Measurements from ENCODE around the gene WRAP53.

DNA sequence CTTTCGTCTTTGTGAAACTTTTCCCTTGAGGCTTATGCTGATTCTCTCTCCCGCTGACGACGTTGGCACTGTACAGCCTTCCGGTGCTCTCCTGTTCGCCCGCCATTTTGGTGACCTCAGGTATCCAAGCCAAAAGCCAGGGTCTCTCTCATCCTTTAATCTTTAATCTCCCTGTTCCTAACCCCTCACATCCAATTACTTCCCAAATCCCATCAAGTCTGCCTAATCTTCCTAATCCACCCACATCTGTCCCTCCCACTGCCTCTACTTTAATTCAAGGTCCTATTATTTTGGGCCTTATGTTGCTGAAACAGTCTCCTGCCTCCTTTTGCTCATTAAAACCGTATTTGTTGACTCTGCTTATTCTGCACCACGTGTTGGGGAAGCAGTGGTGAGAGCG, 7.3 kb downstream of the WRAP53 start:
- TF ChIP-seq, protein P1, sequence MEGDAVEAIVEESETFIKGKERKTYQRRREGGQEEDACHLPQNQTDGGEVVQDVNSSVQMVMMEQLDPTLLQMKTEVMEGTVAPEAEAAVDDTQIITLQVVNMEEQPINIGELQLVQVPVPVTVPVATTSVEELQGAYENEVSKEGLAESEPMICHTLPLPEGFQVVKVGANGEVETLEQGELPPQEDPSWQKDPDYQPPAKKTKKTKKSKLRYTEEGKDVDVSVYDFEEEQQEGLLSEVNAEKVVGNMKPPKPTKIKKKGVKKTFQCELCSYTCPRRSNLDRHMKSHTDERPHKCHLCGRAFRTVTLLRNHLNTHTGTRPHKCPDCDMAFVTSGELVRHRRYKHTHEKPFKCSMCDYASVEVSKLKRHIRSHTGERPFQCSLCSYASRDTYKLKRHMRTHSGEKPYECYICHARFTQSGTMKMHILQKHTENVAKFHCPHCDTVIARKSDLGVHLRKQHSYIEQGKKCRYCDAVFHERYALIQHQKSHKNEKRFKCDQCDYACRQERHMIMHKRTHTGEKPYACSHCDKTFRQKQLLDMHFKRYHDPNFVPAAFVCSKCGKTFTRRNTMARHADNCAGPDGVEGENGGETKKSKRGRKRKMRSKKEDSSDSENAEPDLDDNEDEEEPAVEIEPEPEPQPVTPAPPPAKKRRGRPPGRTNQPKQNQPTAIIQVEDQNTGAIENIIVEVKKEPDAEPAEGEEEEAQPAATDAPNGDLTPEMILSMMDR (IDR thresholded peaks at IDR 0.05): no peak
- no peak for TF ChIP-seq POLR2A (IDR thresholded peaks at IDR 0.05)
